B cell (primary cell): ENCODE data around the gene ARMH3. TPM values are rescaled to one million over a fixed set of nuclear protein-coding genes. Genes with fewer than 3 reads are reported as not detected.

Source experiments
- ATAC-seq: fragments of 200-7000 bp; cut with Tn5 transposase; one replicate; pipeline ENCODE4 v1.10.0; 2021; ENCODE audit warnings: low read depth, mild to moderate bottlenecking, moderate number of reproducible peaks, moderate library complexity
- CTCF ChIA-PET: fragments of 350-600 bp; sonication (Branson Sonifier 250); formaldehyde crosslinking; loops from one replicate; lab custom pipeline; 2021; ENCODE audit warnings: antibody characterized with exemption, inconsistent platforms; lab: Charles Lee
- POLR2A ChIA-PET: fragments of 350-600 bp; sonication (Branson Sonifier 250); formaldehyde crosslinking; loops from one replicate; lab custom pipeline; 2021; ENCODE audit warnings: antibody characterized with exemption; lab: Charles Lee
- DNase-seq: peaks from one replicate; pipeline ENCODE4 v3.0.0; 2013
- H2AFZ ChIP-seq: 2 replicates; pipeline ENCODE4 v1.6.1; 2012; ENCODE audit warnings: mild to moderate bottlenecking, low read depth, low read length; ENCODE audit not compliant: insufficient read depth, poor library complexity, severe bottlenecking
- H3K27ac ChIP-seq, 2 donors: 1 replicate in 1 of 2; 2 replicates in 1 of 2; pipeline ENCODE4 v1.5.1; 2012 to 2013; ENCODE audit warnings: low read length in 2 of 2, mild to moderate bottlenecking in 2 of 2, moderate library complexity in 1 of 2
- H3K27me3 ChIP-seq, 4 experiments: fragments of 200-600 bp in 1 of 4; sonication (generic) in 1 of 4; replicated peaks in 1 of 4; 1 replicate in 2 of 4; 2 replicates in 2 of 4; pipeline versions ENCODE4 v1.6.1 to v1.7.0; 2013 to 2016; ENCODE audit warnings: low read length in 3 of 4, mild to moderate bottlenecking in 2 of 4, mixed read lengths in 1 of 4, moderate library complexity in 1 of 4; ENCODE audit not compliant: insufficient read depth in 4 of 4, control insufficient read depth in 3 of 4; ENCODE audit errors: control extremely low read depth in 1 of 4
- H3K36me3 ChIP-seq, 2 experiments: replicated peaks in 1 of 2; 1 replicate in 1 of 2; 2 replicates in 1 of 2; pipeline versions ENCODE4 v1.6.1 to v1.7.1; 2013; ENCODE audit warnings: low read length in 1 of 2; ENCODE audit not compliant: insufficient read depth in 2 of 2, control insufficient read depth in 1 of 2; ENCODE audit errors: control extremely low read depth in 1 of 2, extremely low read depth in 1 of 2
- H3K4me1 ChIP-seq, 2 donors: fragments of 200-600 bp in 1 of 2; sonication (generic) in 1 of 2; 1 replicate in 1 of 2; 2 replicates in 1 of 2; pipeline versions ENCODE4 v1.5.1 to v1.6.1; 2013 to 2017; ENCODE audit warnings: low read length in 2 of 2; ENCODE audit not compliant: control insufficient read depth in 2 of 2, insufficient read depth in 2 of 2
- H3K4me2 ChIP-seq: replicated peaks from 2 replicates; pipeline ENCODE3; 2012; ENCODE audit warnings: mild to moderate bottlenecking, low read depth, low read length; ENCODE audit not compliant: poor library complexity, severe bottlenecking
- H3K4me3 ChIP-seq, 5 experiments: fragments of 200-600 bp in 1 of 5; sonication (generic) in 1 of 5; 1 replicate in 3 of 5; 2 replicates in 2 of 5; pipeline versions ENCODE4 v1.5.1 to v1.7.0; 2011 to 2016; ENCODE audit warnings: low read length in 4 of 5, mild to moderate bottlenecking in 4 of 5, low read depth in 2 of 5, control low read depth in 1 of 5, moderate library complexity in 1 of 5; ENCODE audit not compliant: insufficient read depth in 1 of 5; ENCODE audit errors: control extremely low read depth in 1 of 5, extremely low read depth in 1 of 5
- H3K79me2 ChIP-seq: fragments of 200-600 bp; sonication (generic); one replicate; pipeline ENCODE4 v1.6.0; 2016; ENCODE audit warnings: low read length; ENCODE audit not compliant: control insufficient read depth, insufficient read depth
- H3K9ac ChIP-seq: fragments of 200-600 bp; sonication (generic); 2 replicates; pipeline ENCODE4 v1.6.1; 2017; ENCODE audit warnings: mild to moderate bottlenecking, low read length, moderate library complexity
- H3K9me3 ChIP-seq, 3 donors: one replicate each; pipeline versions ENCODE4 v1.6.1 to v1.7.1; 2013; ENCODE audit warnings: low read length in 2 of 3; ENCODE audit not compliant: control insufficient read depth in 2 of 3, insufficient read depth in 1 of 3; ENCODE audit errors: control extremely low read depth in 1 of 3
- H4K20me1 ChIP-seq: 2 replicates; pipeline ENCODE4 v1.6.0; 2012; ENCODE audit warnings: mild to moderate bottlenecking, low read length; ENCODE audit not compliant: insufficient read depth, control insufficient read depth, poor library complexity, severe bottlenecking
- H3K27ac Mint-ChIP-seq: one replicate; pipeline ENCODE4 v1.8.0; 2021; ENCODE audit warnings: mixed read lengths
- H3K27me3 Mint-ChIP-seq: one replicate; pipeline ENCODE4 v1.8.0; 2021; ENCODE audit warnings: mixed read lengths
- H3K4me1 Mint-ChIP-seq: one replicate; pipeline ENCODE4 v1.8.0; 2021; ENCODE audit warnings: mixed read lengths
- H3K4me3 Mint-ChIP-seq: one replicate; pipeline ENCODE4 v1.8.0; 2021; ENCODE audit warnings: mixed read lengths
- H3K9me3 Mint-ChIP-seq: one replicate; pipeline ENCODE4 v1.8.0; 2022; ENCODE audit warnings: mixed read lengths; ENCODE audit not compliant: insufficient read depth
- CTCF ChIP-seq: fragments of 200-600 bp; IDR thresholded peaks from one replicate; pipeline ENCODE4 v1.8.0; 2022; ENCODE audit warnings: antibody characterized with exemption, mild to moderate bottlenecking
- EZH2 ChIP-seq: IDR thresholded peaks from 2 replicates; pipeline ENCODE4 v1.6.1; 2012; ENCODE audit warnings: borderline replicate concordance, low read depth, mild to moderate bottlenecking, moderate library complexity, low read length; ENCODE audit not compliant: insufficient read depth, poor library complexity, severe bottlenecking
- WGBS: methylation state at CpG from one replicate; pipeline ENCODE4 v1.1.5; 2013; ENCODE audit warnings: missing lambda C conversion rate; ENCODE audit not compliant: insufficient coverage; 5-methylcytosine and 5-hydroxymethylcytosine counted together
- intact Hi-C: fragments of 100-400 bp; cut with micrococcal nuclease; formaldehyde crosslinking; loops from one replicate; pipeline ENCODE4 v1.10.0; 2022
- polyA plus RNA-seq: library from polyadenylated mRNA; depleted of rRNA; stranded (reverse); fragments of >200 nt; gene quantifications from 2 replicates; pipeline ENCODE4 v1.2.3, GENCODE V29; 2012
- total RNA-seq, 2 donors: library from RNA; stranded (reverse); fragments of 120-200 nt in 1 of 2; gene quantifications; 1 replicate in 1 of 2; 2 replicates in 1 of 2; pipeline versions ENCODE4 v1.2.3 to v1.2.4, GENCODE V29; 2013 to 2022

The ARMH3 gene
- total and polyA plus RNA-seq, 2 donors (not counting 1 experiment from before 2014, with no cell fraction given), result 33.4 to 40.7 TPM

GRCh38 chr10:101835362-101835761 is 220.6 kb downstream of the ARMH3 start:
- Mint-ChIP-seq H3K27me3 (no peaks in the 10 kb centered on the region), H3K4me1 (peaks cover 53% of the 10 kb centered on the region), H3K4me3 (no peak overlapping the region), H3K9me3 (no peaks in the 10 kb centered on the region), H3K27ac (no peak overlapping the region)
- no peaks in the 10 kb centered on the region for H3K27me3 ChIP-seq
- TF ChIP-seq CTCF (no peak), EZH2 (no peak)
- peaks cover 70% of the 10 kb centered on the region for H3K79me2 ChIP-seq
- no peak overlapping the region for H3K4me3 ChIP-seq
- intact Hi-C loops, result no loop called here
- no peaks in the 10 kb centered on the region for H3K36me3 ChIP-seq
- H2AFZ ChIP-seq, result no peak overlapping the region
- ATAC-seq (no peak), DNase-seq (no peak)
- POLR2A ChIA-PET, result interaction anchor here (0.7 kb wide), 1 partner anchor 11 kb away, joined by 7 read pairs; no protein-coding TSS in a partner anchor
- H3K27ac ChIP-seq, result no peak overlapping the region
- H3K4me2 ChIP-seq, result no peak overlapping the region
- H3K9ac ChIP-seq, result no peak overlapping the region
- WGBS, result 100% methylated on average over 2 of the region's 4 CpGs
- CTCF ChIA-PET, result interaction anchor here (0.6 to 15.2 kb wide), 21 partner anchors 8 to 238 kb away, joined by 3 to 581 read pairs (median 5); partner anchors contain the start of genes ARMH3, HPS6, KCNIP2 and OGA
- no peaks in the 10 kb centered on the region for H3K9me3 ChIP-seq
- H4K20me1 ChIP-seq, result peaks cover 56% of the 10 kb centered on the region
- H3K4me1 ChIP-seq, result peaks cover 48 to 63% of the 10 kb centered on the region in 2 donors

- H2AFZ ChIP-seq, result no peak overlapping the region
- Mint-ChIP-seq H3K9me3 (no peaks in the 10 kb centered on the region), H3K27me3 (no peaks in the 10 kb centered on the region), H3K4me3 (no peak overlapping the region), H3K27ac (peak overlapping the region; percentile 16), H3K4me1 (peaks cover 53% of the 10 kb centered on the region)
- H3K36me3 ChIP-seq, result no peaks in the 10 kb centered on the region
- 22% methylated on average over 6 of the region's 8 CpGs for WGBS
- ATAC-seq, result no peak
- H3K4me2 ChIP-seq, result peak overlapping the region; percentile 21
- peaks cover 47 to 62% of the 10 kb centered on the region in 2 donors for H3K4me1 ChIP-seq
- peak; percentile 23 for DNase-seq
- no peak overlapping the region for H3K4me3 ChIP-seq
- ChIA-PET POLR2A (no interaction called here), CTCF (interaction anchor here (15.2 kb wide), 1 partner anchor 171 kb away, joined by 581 read pairs; no protein-coding TSS in a partner anchor)
- H3K27ac ChIP-seq, result no peak overlapping the region
- H3K27me3 ChIP-seq, result no peaks in the 10 kb centered on the region
- H3K79me2 ChIP-seq, result peaks cover 67% of the 10 kb centered on the region
- TF ChIP-seq EZH2 (no peak), CTCF (no peak)
- peaks cover 48% of the 10 kb centered on the region for H4K20me1 ChIP-seq
- H3K9ac ChIP-seq, result no peak overlapping the region
- intact Hi-C loops, result loop anchor here (5.0 kb wide), 2 partner anchors 668 to 813 kb away; partner anchors contain the start of genes ACTR1A and SUFU
- H3K9me3 ChIP-seq, result no peaks in the 10 kb centered on the region
These were observed 221.6 kb downstream of the ARMH3 start for GRCh38 chr10:101834341-101834740.
